GM23338 (cell line): ENCODE results near the gene RPLP1. TPM values are rescaled to one million over a fixed set of nuclear protein-coding genes. Genes with fewer than 3 reads are reported as not detected.

Source experiments
- ATAC-seq: fragments of 200-7000 bp; cut with Tn5 transposase; 3 replicates; pipeline ENCODE4 v1.9.1; 2020
- DNase-seq: peaks from one replicate; pipeline ENCODE4 v3.0.0-alpha.2; 2015; ENCODE audit warnings: low spot score
- H2AFZ ChIP-seq: fragments of 200-600 bp; sonication (generic); 2 replicates; pipeline ENCODE4 v1.8.0; 2016; ENCODE audit warnings: antibody characterized with exemption, mild to moderate bottlenecking, moderate library complexity
- H3F3A ChIP-seq: fragments of 200-600 bp; sonication (generic); replicated peaks from 2 replicates; pipeline ENCODE4 v1.8.0; 2017; ENCODE audit warnings: antibody characterized with exemption, mixed run types, low read depth
- H3K27ac ChIP-seq: fragments of 200-600 bp; sonication (generic); 2 replicates; pipeline ENCODE4 v1.6.1; 2016; ENCODE audit warnings: low read depth
- H3K27me3 ChIP-seq: fragments of 200-600 bp; sonication (generic); 2 replicates; pipeline ENCODE4 v1.8.0; 2016; ENCODE audit warnings: mild to moderate bottlenecking, mixed run types, moderate library complexity; ENCODE audit not compliant: insufficient read depth
- H3K36me3 ChIP-seq: fragments of 200-600 bp; sonication (generic); 2 replicates; pipeline ENCODE4 v1.8.0; 2016; ENCODE audit warnings: mild to moderate bottlenecking; ENCODE audit not compliant: insufficient read depth
- H3K4me1 ChIP-seq: fragments of 200-600 bp; sonication (generic); 2 replicates; pipeline ENCODE4 v1.8.0; 2016; ENCODE audit warnings: mild to moderate bottlenecking, moderate library complexity; ENCODE audit not compliant: insufficient read depth
- H3K4me2 ChIP-seq: fragments of 200-600 bp; sonication (generic); 2 replicates; pipeline ENCODE4 v1.7.1; 2017; ENCODE audit warnings: mixed run types
- H3K4me3 ChIP-seq: fragments of 200-600 bp; sonication (generic); 2 replicates; pipeline ENCODE4 v1.6.1; 2016; ENCODE audit warnings: mixed run types
- H3K79me2 ChIP-seq: fragments of 200-600 bp; sonication (generic); replicated peaks from 2 replicates; pipeline ENCODE4 v1.8.0; 2017; ENCODE audit warnings: mild to moderate bottlenecking; ENCODE audit not compliant: insufficient read depth
- H3K9me2 ChIP-seq: fragments of 200-600 bp; sonication (generic); 2 replicates; pipeline ENCODE4 v1.8.0; 2017; ENCODE audit not compliant: insufficient read depth
- H4K20me1 ChIP-seq: fragments of 200-600 bp; sonication (generic); replicated peaks from 2 replicates; pipeline ENCODE4 v1.8.0; 2017; ENCODE audit warnings: mild to moderate bottlenecking; ENCODE audit not compliant: insufficient read depth
- H3K27ac Mint-ChIP-seq: 2 replicates; pipeline ENCODE4 v1.8.0; 2020; ENCODE audit warnings: inconsistent platforms, mild to moderate bottlenecking, moderate library complexity, mixed read lengths
- H3K27me3 Mint-ChIP-seq: 3 replicates; pipeline ENCODE4 v1.8.0; 2022; ENCODE audit warnings: low read depth, mild to moderate bottlenecking, moderate library complexity, mixed read lengths, inconsistent platforms; ENCODE audit not compliant: insufficient read depth, poor library complexity
- H3K36me3 Mint-ChIP-seq: 3 replicates; pipeline ENCODE4 v1.8.0; 2021; ENCODE audit warnings: low read depth, mild to moderate bottlenecking, inconsistent platforms, moderate library complexity, mixed read lengths
- H3K4me1 Mint-ChIP-seq: 3 replicates; pipeline ENCODE4 v1.8.0; 2020; ENCODE audit warnings: mild to moderate bottlenecking, inconsistent platforms, mixed read lengths
- H3K4me3 Mint-ChIP-seq: 3 replicates; pipeline ENCODE4 v1.8.0; 2021; ENCODE audit warnings: moderate library complexity, mild to moderate bottlenecking, inconsistent platforms, mixed read lengths
- H3K9me3 Mint-ChIP-seq: 3 replicates; pipeline ENCODE4 v1.8.0; 2020; ENCODE audit warnings: moderate library complexity, mild to moderate bottlenecking, inconsistent platforms, mixed read lengths
- CREB1 ChIP-seq: fragments of 250-450 bp; sonication (Bioruptor Pico); IDR thresholded peaks from 2 replicates; pipeline ENCODE4 v1.5.0; 2020; ENCODE audit warnings: low read depth, mild to moderate bottlenecking, moderate library complexity
- EZH2 ChIP-seq: fragments of 200-600 bp; sonication (generic); IDR thresholded peaks from one replicate; pipeline ENCODE4 v1.8.0; 2017; ENCODE audit warnings: antibody characterized with exemption, mild to moderate bottlenecking, low read depth; ENCODE audit not compliant: unreplicated experiment
- EZH2phosphoT487 ChIP-seq: fragments of 200-600 bp; sonication (generic); IDR thresholded peaks from one replicate; pipeline ENCODE4 v1.8.1; 2018; ENCODE audit warnings: antibody characterized with exemption; ENCODE audit not compliant: unreplicated experiment
- JUNB ChIP-seq: IDR thresholded peaks from one replicate; pipeline ENCODE4 v1.6.1; 2016; ENCODE audit warnings: antibody characterized with exemption; ENCODE audit not compliant: unreplicated experiment
- ZNF114 ChIP-seq: fragments of 250-450 bp; sonication (Bioruptor Pico); IDR thresholded peaks from 2 replicates; pipeline ENCODE4 v1.5.0; 2020; ENCODE audit warnings: mild to moderate bottlenecking, moderate library complexity
- ZNF331 ChIP-seq: fragments of 250-450 bp; sonication (Bioruptor Pico); IDR thresholded peaks from 2 replicates; pipeline ENCODE4 v1.5.0; 2020; ENCODE audit warnings: low read depth, mild to moderate bottlenecking, moderate library complexity
- ZNF462 ChIP-seq: fragments of 250-450 bp; sonication (Bioruptor Pico); IDR thresholded peaks from 2 replicates; pipeline ENCODE4 v1.5.0; 2020; ENCODE audit warnings: mild to moderate bottlenecking, moderate library complexity
- polyA plus RNA-seq: library from polyadenylated mRNA; unstranded; fragments of >200 nt; fragmentation: Nextera tagmentation; extraction: Ambion mirVana; gene quantifications from 2 replicates; pipeline ENCODE4 v1.2.1, GENCODE V29; 2016
- total RNA-seq: library from RNA; depleted of rRNA; stranded (reverse); fragments of >200 nt; shearing (Covaris generic); gene quantifications from 2 replicates; pipeline ENCODE4 v1.2.3, GENCODE V29; 2014
- TF ChIP-seq, protein P1 (sequence below): IDR thresholded peaks from one replicate; pipeline ENCODE4 v1.6.1; 2018; ENCODE audit warnings: antibody characterized with exemption; ENCODE audit not compliant: unreplicated experiment
- TF ChIP-seq, protein P2 (sequence below): IDR thresholded peaks from 2 replicates; pipeline ENCODE4 v1.6.1; 2016; ENCODE audit warnings: antibody characterized with exemption

The RPLP1 gene
- total and polyA plus RNA-seq, 2 experiments from 2014 or later = 283 to 3,258 TPM

DNA sequence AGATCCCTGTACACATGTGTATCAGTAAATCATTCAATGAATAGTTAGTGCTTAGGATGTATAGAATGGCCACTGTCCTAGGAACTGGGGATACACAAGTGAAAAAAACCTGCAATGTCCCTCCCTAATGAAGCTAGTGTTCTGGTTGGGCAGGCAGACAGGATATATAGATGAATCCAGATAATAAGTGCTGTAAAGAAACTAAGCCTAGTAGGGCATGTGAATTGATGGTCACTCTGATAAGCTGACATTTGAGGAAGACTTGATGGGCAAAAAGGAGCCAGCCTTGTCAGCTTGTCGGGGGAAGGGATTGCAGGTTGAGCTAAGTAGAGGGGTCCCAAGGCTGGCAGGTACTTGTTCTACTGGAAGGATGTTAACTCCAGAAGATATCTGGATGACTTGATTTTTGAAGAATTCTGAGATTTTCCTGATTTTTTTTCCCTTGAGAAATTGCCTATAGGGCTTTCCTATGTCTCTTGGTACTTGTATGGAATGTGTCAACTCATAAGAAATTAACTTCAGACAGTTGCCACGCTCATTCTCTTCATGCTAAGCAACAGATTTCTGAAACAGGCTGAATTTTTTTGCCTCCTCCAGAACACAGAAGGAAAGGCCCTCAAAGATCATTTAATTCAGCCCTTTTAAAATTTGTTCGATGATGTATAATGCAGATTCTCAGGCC lies 44.8 kb upstream of the RPLP1 start (continued):
- TF ChIP-seq, protein P1, sequence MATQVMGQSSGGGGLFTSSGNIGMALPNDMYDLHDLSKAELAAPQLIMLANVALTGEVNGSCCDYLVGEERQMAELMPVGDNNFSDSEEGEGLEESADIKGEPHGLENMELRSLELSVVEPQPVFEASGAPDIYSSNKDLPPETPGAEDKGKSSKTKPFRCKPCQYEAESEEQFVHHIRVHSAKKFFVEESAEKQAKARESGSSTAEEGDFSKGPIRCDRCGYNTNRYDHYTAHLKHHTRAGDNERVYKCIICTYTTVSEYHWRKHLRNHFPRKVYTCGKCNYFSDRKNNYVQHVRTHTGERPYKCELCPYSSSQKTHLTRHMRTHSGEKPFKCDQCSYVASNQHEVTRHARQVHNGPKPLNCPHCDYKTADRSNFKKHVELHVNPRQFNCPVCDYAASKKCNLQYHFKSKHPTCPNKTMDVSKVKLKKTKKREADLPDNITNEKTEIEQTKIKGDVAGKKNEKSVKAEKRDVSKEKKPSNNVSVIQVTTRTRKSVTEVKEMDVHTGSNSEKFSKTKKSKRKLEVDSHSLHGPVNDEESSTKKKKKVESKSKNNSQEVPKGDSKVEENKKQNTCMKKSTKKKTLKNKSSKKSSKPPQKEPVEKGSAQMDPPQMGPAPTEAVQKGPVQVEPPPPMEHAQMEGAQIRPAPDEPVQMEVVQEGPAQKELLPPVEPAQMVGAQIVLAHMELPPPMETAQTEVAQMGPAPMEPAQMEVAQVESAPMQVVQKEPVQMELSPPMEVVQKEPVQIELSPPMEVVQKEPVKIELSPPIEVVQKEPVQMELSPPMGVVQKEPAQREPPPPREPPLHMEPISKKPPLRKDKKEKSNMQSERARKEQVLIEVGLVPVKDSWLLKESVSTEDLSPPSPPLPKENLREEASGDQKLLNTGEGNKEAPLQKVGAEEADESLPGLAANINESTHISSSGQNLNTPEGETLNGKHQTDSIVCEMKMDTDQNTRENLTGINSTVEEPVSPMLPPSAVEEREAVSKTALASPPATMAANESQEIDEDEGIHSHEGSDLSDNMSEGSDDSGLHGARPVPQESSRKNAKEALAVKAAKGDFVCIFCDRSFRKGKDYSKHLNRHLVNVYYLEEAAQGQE = no peak
- TF ChIP-seq EZH2 (no peak), JUNB (no peak), ZNF331 (CRISPR knock-in tag) (no peak), EZH2phosphoT487 (no peak), CREB1 (no peak)
- TF ChIP-seq, protein P2, sequence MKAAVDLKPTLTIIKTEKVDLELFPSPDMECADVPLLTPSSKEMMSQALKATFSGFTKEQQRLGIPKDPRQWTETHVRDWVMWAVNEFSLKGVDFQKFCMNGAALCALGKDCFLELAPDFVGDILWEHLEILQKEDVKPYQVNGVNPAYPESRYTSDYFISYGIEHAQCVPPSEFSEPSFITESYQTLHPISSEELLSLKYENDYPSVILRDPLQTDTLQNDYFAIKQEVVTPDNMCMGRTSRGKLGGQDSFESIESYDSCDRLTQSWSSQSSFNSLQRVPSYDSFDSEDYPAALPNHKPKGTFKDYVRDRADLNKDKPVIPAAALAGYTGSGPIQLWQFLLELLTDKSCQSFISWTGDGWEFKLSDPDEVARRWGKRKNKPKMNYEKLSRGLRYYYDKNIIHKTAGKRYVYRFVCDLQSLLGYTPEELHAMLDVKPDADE = no peak

DNA sequence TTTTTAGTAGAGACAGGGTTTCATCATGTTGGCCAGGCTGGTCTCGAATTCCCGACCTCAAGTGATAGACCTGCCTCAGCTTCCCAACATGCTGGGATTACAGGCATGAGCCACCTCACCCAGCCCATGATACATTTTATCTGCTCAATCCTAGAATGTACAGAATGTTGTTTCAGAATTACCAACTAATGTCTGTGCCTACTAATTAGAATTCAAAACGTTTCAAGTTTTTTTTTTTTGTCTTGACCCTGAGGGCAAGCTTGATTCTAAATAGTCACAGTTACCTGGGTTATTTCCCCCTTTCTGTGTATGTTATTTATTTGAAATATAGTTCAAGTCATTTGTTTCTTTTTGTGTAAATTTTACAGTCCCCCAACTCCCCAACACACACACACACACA lies 43.8 kb upstream of the RPLP1 start:
- Mint-ChIP-seq H3K9me3 (no peaks in the 10 kb centered on the region), H3K4me1 (peaks cover 3% of the 10 kb centered on the region; the same call in 1 of the 3 replicates)
- ATAC-seq = no peak
- no peak for TF ChIP-seq EZH2
- TF ChIP-seq ZNF462 (CRISPR knock-in tag) = no peak
- TF ChIP-seq ZNF114 = no peak
- TF ChIP-seq ZNF331 (CRISPR knock-in tag) = no peak
- no peak for TF ChIP-seq CREB1
- TF ChIP-seq, protein P1 = no peak

More for the DNA sequence above, 43.8 kb upstream of the RPLP1 start:
- H3K27ac Mint-ChIP-seq = no peak overlapping the region
- DNase-seq = no peak
- H3K36me3 Mint-ChIP-seq = no peaks in the 10 kb centered on the region
- Histone ChIP-seq H3K27me3 (no peaks in the 10 kb centered on the region), H3K4me2 (no peak overlapping the region), H3F3A (no peaks in the 10 kb centered on the region), H3K4me3 (no peak overlapping the region), H3K36me3 (no peaks in the 10 kb centered on the region), H2AFZ (no peak overlapping the region), H4K20me1 (no peaks in the 10 kb centered on the region), H3K27ac (no peak overlapping the region), H3K4me1 (no peaks in the 10 kb centered on the region; the same call in 1 of the 2 replicates), H3K79me2 (no peaks in the 10 kb centered on the region), H3K9me2 (no peaks in the 10 kb centered on the region)
- H3K4me3 Mint-ChIP-seq = no peak overlapping the region
- no peaks in the 10 kb centered on the region for H3K27me3 Mint-ChIP-seq
